Measurements from ENCODE around the gene TGFB3.
"Not testable (repeated sequence)": the region's sequence is repeated elsewhere in the genome, so short reads cannot be mapped to it uniquely, and the experiment has no call there.

The TGFB3 gene

DNA sequence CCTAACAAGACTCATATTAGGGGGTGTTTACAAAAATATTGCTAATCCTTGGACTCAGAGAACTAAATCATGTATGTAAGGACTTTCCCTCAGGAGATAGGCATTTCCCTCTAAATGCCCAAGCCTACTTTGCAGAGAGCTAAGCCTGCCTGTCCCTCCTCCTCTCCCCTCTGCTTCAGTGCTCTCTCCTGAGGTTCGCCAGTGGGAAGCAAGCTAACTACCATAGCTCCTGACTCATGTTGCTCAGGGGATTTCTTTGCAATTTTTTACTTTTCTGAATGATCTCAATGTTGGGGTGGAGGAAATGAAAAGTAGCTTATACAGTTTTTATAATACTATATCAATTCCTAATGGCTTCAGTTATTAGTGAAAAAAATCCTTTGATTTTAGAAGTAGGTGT lies 33.4 kb upstream of the TGFB3 start:
- in situ Hi-C loops (cut with HindIII; ENCODE audit: low sequenced_read_pairs): no loop called here
- H3K4me3 ChIP-seq (ENCODE audit: low read depth, low read length): no peak overlapping the region
- no peak for DNase-seq (ENCODE audit: low read depth, low spot score)
- TF ChIP-seq, protein P1, sequence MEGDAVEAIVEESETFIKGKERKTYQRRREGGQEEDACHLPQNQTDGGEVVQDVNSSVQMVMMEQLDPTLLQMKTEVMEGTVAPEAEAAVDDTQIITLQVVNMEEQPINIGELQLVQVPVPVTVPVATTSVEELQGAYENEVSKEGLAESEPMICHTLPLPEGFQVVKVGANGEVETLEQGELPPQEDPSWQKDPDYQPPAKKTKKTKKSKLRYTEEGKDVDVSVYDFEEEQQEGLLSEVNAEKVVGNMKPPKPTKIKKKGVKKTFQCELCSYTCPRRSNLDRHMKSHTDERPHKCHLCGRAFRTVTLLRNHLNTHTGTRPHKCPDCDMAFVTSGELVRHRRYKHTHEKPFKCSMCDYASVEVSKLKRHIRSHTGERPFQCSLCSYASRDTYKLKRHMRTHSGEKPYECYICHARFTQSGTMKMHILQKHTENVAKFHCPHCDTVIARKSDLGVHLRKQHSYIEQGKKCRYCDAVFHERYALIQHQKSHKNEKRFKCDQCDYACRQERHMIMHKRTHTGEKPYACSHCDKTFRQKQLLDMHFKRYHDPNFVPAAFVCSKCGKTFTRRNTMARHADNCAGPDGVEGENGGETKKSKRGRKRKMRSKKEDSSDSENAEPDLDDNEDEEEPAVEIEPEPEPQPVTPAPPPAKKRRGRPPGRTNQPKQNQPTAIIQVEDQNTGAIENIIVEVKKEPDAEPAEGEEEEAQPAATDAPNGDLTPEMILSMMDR (IDR thresholded peaks at IDR 0.05; ENCODE audit: low read depth, low read length): no peak

DNA sequence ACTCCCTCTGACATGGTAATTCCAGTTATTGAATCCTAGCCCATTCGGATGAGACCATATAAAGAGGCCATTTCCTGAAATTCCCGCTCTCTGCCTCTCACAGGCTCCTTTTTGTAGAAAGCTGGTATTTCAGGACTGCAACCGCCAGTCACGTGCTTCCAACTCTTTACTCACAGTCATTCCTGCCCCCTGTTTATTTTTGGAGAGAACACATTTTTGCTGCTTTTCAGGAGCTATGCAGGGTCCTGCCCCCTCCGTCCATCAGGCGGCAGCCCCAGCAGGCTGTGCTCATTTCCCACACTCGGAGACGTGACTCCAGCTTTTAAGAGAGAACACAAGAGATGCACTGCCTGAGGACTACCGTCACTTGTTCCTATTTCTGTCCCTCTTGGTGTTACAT lies 30.6 kb upstream of the TGFB3 start:
- in situ Hi-C loops (cut with HindIII; ENCODE audit: low sequenced_read_pairs): no loop called here
- peak; percentile 12 for DNase-seq (ENCODE audit: low read depth, low spot score)
- H3K4me3 ChIP-seq (ENCODE audit: low read depth, low read length): no peak overlapping the region
- TF ChIP-seq, protein P1 (IDR thresholded peaks at IDR 0.05; ENCODE audit: low read depth, low read length): no peak

DNA sequence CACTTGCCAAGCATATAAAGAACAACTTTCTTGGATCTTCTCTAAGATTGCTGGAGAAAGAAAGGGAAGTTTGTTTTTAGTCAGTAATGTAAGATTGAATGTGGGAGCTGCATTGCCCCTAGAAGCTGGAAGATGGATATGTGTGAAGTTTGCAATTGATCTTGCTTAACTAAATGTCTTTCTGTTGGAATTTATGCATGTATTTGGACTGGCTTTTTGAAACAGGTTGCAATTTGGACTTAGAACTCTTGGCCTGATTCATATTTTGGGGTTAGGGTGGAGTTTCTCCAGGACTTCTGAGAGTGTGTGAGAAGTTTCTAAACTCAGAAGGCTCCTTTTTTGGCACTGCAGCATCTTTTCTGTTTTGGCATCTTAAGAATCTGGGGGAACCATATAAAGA lies 30.1 kb upstream of the TGFB3 start:
- in situ Hi-C loops (cut with HindIII; ENCODE audit: low sequenced_read_pairs): no loop called here
- no peak for DNase-seq (ENCODE audit: low read depth, low spot score)
- no peak overlapping the region for H3K4me3 ChIP-seq (ENCODE audit: low read depth, low read length)
- TF ChIP-seq, protein P1 (IDR thresholded peaks at IDR 0.05; ENCODE audit: low read depth, low read length): no peak

DNA sequence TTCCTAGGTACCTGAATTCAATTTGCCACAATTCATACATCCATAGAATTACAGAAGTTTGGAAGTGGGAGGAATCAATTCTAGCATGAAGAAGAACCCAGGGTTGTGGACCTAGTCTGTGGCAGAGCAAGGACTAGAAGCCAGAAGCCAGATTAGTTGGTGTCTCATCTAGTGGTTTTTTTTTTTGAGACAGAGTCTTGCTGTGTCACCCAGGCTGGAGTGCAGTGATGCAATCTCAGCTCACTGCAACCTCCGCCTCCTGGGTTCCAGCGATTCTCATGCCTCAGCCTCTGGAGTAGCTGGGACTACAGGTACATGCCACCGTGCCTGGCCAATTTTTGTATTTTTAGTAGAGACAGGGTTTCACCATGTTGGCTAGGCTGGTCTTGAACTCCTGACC lies 27.8 kb upstream of the TGFB3 start:
- DNase-seq (ENCODE audit: low read depth, low spot score); H3K4me3 ChIP-seq (ENCODE audit: low read depth, low read length); in situ Hi-C loops (cut with HindIII; ENCODE audit: low sequenced_read_pairs): not testable (repeated sequence)

DNA sequence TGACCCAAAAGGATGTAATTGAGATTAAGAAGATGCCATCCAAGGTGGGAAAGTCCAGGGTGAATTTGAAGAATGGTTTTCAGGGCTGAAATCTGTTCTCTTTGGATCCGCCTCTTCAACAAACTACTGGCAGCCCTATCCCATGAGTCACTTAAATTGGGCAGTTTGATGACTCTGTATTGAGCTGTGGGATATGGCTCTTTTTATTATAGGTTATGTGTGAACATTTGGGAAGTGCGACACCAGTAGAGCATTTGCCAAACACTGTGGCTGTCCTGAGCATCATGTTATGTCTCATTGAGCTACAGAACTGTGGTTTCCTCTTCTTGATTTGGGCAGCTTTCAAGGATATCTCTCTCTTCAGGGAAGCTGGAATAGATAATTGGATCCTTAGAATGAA lies 26.1 kb upstream of the TGFB3 start:
- in situ Hi-C loops (cut with HindIII; ENCODE audit: low sequenced_read_pairs): no loop called here
- no peak for DNase-seq (ENCODE audit: low read depth, low spot score)
- TF ChIP-seq, protein P1 (IDR thresholded peaks at IDR 0.05; ENCODE audit: low read depth, low read length): no peak
- H3K4me3 ChIP-seq (ENCODE audit: low read depth, low read length): no peak overlapping the region

DNA sequence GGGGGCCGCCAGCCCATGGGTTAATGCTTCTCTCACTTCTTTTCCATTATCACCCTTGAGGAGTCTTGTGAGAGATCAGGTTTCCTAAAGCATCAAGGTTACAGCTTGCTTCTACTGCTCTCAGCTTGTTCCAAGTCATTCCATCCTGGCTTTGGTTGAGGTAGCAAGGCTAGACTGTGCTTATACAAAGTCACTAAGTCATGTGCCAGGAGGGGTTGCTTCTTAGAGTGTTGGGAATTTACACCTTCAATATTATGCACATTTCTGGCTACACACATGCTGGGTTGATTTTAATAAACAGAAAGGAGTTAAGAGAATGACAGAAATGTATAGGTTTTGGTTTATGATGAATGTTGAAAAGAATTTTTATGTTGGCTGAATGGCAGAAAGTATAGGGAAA lies 25.6 kb upstream of the TGFB3 start:
- TF ChIP-seq, protein P1 (IDR thresholded peaks at IDR 0.05; ENCODE audit: low read depth, low read length): no peak
- no peak for DNase-seq (ENCODE audit: low read depth, low spot score)
- in situ Hi-C loops (cut with HindIII; ENCODE audit: low sequenced_read_pairs): no loop called here
- H3K4me3 ChIP-seq (ENCODE audit: low read depth, low read length): no peak overlapping the region

DNA sequence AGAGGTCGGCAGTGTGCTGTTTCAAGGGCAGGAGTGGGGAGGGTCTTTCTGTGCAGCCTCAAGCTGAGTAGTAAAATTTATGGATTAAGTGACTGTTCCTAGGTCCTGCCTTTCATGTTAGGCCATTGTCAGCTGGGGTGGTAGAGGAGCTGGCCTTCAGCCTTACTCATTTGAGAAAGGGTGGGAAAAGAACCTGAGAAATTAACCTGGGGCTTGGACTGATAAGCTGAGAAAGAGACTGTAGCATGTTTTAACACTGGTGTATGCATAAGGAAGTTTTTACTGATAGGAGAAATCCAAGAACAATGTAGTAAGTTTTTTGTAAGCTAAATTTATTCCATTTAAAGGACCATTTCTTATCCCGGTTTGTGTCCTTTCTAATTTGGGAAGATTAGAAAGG lies 24.5 kb upstream of the TGFB3 start:
- in situ Hi-C loops (cut with HindIII; ENCODE audit: low sequenced_read_pairs): no loop called here
- TF ChIP-seq, protein P1 (IDR thresholded peaks at IDR 0.05; ENCODE audit: low read depth, low read length): no peak
- H3K4me3 ChIP-seq (ENCODE audit: low read depth, low read length): no peak overlapping the region
- no peak for DNase-seq (ENCODE audit: low read depth, low spot score)

All from astrocyte of the spinal cord (primary cell).